ENCODE data around the gene PLIN4.
"Not testable (repeated sequence)": the region's sequence is repeated elsewhere in the genome, so short reads cannot be mapped to it uniquely, and the experiment has no call there.

Gene PLIN4

DNA sequence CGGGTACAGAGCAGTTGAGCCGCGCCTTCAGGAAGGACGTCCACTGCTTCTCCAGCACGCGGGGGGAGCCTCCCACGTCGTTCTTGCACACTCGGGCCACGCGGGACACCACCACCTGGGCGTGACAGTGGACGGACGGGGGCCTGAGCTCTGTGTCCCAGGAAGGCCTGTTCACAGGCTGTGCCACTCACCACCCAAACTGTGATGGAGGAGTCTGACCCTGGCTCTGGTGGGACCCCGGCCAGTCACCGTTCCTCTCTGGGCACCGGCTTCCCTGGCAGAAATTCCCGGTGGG lies 34.2 kb upstream of the PLIN4 start:
- Mint-ChIP-seq H3K27ac (no peak overlapping the region), H3K4me1 (peaks cover 2% of the 10 kb centered on the region)
- no peak for ATAC-seq

DNA sequence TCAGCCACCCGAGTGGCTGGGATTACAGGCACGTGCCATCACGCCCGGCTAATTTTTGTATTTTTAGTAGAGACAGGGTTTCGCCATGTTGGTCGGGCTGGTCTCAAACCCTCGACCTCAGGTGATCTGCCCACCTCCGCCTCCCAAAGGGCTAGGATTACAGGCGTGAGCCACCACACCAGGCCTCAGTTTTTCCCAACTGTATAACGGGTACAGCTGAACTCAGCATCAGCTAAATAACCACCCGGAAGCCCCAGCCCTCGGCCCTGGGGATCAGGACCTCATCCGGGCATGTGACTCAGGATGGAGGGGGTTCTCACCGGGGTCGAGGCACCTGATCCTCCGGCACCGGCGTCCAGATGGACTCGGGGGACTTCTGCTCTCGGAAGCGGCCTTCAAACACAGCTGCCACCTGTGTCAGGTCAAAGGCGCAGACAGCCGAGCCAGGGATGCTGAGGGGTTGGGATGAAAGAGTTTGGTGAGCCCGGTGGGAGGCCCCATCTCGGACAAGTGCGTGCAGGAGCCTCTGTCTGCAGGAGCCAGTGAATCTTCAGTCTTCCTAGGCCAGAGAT lies 32.3 kb upstream of the PLIN4 start:
- H3K27ac Mint-ChIP-seq = no peak overlapping the region
- H3K4me3 Mint-ChIP-seq = no peak overlapping the region
- DNase-seq (no peak), ATAC-seq (no peak)
- H3K4me1 Mint-ChIP-seq = no peaks in the 10 kb centered on the region
- peaks cover 0 to 9% of the 10 kb centered on the region in 2 donors for H3K9me3 Mint-ChIP-seq
- H3K27me3 Mint-ChIP-seq = no peaks in the 10 kb centered on the region

More for the DNA sequence above, 34.2 kb upstream of the PLIN4 start:
- H3K27me3 Mint-ChIP-seq = no peaks in the 10 kb centered on the region
- peaks cover 0 to 9% of the 10 kb centered on the region in 2 donors for H3K9me3 Mint-ChIP-seq
- no peak overlapping the region for H3K4me3 Mint-ChIP-seq
- no peak for DNase-seq

DNA sequence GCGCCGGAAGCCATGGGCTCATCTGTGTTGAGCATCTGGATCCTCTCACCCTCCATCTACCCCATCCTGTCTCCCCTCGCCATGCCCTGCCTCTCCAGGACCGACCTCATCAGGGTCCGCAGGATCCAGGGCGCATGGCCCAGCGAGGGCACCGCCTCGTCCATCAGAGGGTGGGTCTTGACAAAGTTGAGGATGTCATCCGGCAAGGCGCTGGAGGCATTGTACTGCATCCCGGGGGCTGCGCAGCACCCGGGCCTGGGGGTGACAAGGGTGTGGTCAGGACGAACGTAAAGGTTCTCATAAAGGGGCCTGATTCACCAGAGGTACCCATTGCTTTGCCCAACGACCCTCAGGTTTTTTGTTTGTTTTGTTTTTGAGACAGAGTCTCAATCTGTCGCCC lies 31.7 kb upstream of the PLIN4 start:
- H3K9me3 Mint-ChIP-seq = peaks cover 0 to 9% of the 10 kb centered on the region in 2 donors
- ATAC-seq = no peak
- H3K27me3 Mint-ChIP-seq = no peaks in the 10 kb centered on the region
- no peak overlapping the region for H3K27ac Mint-ChIP-seq
- H3K4me3 Mint-ChIP-seq = no peak overlapping the region
- no peaks in the 10 kb centered on the region for H3K4me1 Mint-ChIP-seq
- DNase-seq = no peak

DNA sequence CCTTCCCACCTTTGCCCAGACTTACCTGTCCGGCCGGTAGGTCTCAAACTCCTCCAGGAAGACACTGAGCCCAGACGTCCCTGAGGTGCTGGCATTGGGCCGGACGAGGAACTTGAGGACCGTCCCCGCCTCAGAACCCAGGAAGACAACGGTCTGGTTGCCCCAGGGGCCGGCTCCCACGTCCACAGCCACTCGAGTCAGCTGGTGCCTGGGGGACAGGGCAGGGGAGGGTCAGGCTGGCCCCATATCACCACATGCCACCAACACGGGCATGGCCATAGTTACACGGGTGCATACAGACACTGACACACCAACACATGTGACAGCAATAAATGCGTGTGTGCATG lies 29.9 kb upstream of the PLIN4 start:
- H3K27ac Mint-ChIP-seq = no peak overlapping the region
- no peak for ATAC-seq

DNA sequence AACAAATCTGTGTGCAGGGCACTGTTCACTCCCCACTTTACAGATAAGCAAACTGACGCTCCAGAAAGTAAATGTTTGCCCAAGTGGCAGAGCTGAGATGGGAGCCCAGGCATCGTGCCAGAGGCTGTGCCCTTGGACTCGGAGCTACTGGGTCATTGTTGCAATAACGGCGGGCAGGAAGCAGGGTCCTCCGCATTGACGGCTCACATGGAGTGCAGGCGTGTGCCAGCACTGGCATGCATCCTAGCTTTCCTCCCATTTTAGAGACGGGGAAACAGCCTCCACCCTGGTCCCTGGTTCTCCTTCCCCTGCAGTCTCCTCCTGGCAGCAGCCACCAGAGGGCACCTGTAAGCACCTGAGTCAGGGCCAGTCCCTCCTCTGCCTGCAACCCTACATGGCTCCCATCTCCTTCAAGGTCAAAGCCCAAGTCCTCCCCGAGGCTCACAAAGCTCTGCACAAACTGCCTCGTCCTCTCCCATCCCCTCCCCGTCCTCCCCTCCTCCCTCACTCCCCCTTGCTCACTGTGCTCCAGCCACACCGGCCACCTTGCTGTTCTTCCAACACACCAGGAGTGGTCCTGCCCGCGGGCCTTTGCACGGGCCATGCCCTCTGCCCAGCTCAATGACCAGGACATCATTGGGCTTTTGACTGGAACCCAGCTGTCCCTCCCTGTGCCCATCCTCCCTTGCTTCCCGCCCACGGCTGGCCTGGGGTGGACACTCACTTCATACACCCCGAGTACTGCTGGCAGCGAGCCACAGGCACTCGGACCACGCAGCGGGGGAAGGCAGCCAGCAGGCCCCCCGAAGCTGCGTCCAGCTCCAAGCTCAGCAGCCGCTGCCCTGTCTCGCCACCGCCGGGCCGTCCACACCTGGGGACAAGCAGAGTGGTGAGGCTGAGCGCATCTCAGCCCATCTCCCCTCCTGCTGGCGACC lies 29.3 kb upstream of the PLIN4 start:
- no peaks in the 10 kb centered on the region for H3K27me3 Mint-ChIP-seq
- no peak for ATAC-seq
- H3K27ac Mint-ChIP-seq = no peak overlapping the region

More for the DNA sequence above, 29.9 kb upstream of the PLIN4 start:
- H3K4me1 Mint-ChIP-seq = no peaks in the 10 kb centered on the region
- DNase-seq = no peak
- peaks cover 0 to 4% of the 10 kb centered on the region in 2 donors for H3K9me3 Mint-ChIP-seq
- no peaks in the 10 kb centered on the region for H3K27me3 Mint-ChIP-seq
- no peak overlapping the region for H3K4me3 Mint-ChIP-seq

DNA sequence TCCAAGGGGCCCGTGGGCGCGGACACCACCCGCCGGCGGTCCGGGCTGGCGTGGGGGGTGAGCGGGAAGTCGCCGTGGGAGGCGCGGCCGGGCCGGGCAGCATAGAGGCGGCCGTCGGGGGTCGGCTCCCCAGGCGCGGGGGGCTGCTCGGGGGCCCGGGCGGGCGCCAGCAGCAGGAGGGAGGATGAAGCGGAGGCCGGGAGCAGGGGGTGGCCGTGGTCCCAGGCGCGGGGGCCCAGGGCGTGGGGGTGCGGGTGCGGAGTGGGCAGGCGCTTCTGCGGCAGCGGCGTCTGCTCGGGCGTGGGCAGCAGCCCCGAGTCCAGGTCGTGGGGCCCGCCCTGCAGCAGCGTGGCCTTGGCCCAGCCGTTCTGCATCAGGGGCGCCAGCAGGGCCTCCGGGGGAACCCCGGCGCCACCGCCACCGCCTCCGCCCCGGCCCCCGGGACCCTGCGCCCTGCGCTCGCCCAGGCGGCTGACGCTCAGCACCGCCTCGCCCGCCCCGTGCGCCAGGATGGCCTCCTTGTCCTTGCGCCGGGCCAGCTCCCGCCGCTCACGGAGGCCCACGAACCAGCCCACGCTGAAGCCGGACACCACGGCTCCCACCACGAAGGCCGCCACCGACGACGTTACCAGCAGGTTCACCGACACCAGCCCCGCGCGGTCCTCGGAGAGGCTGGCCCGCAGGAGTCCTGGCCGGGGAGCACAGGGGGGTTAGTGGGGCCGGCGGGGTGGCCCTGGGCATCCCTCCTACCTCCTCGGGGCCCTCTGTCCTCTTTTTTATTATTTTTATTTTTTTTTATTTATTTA lies 25.8 kb upstream of the PLIN4 start:
- Mint-ChIP-seq H3K4me3 (no peak overlapping the region), H3K4me1 (peaks cover 18% of the 10 kb centered on the region), H3K27me3 (peaks cover 10% of the 10 kb centered on the region), H3K27ac (no peak overlapping the region), H3K9me3 (no peaks in the 10 kb centered on the region)
- ATAC-seq (peak; percentile 60), DNase-seq (no peak)

More for the DNA sequence above, 29.3 kb upstream of the PLIN4 start:
- H3K4me1 Mint-ChIP-seq = no peaks in the 10 kb centered on the region
- no peak for DNase-seq
- H3K9me3 Mint-ChIP-seq = no peaks in the 10 kb centered on the region
- H3K4me3 Mint-ChIP-seq = no peak overlapping the region

DNA sequence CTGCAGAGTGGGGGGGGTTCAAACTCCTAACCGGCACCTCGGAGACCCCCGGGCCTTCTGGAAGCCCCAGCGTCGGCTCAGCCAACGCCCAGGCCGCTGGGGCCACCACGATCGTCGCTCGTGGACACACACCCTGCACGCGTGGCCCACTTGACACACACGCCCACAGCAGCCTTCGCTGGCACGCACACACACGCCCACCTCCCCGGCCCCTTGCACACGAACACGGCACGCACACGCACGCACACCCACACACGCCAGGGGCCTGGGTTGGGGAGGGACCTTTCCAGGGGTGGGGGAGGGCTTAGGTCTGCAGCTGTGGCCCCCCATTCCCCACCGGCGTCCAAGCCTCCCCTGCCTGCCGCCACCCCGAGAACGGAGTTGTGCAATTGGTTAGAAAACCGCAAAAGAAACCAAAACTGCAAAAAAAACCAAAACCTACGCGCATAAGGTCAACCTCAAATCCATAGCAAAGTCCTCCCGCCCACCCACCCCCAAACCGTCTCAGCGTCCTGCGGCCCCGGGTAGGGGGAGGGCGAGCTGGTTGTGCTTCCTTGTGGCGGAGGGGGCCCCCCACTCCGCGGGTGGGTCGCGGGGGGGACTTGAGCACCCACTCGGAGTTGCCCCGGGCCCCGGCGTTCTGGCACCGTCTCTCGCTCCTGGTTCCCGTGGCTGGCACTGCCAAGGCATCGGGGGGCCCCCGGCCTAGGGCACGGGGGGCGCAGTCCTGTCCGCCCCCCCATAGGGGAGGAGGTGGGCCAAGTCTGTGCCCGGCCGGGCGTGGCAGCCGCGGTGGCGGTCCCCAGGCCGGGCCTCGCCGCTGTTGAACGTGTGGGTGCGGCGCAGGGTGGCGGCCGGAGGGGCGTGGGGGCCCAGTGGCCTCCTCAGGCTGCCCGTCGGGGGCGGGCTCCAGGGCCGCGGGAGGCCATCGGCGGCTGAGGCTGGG lies 24.9 kb upstream of the PLIN4 start:
- H3K27ac Mint-ChIP-seq = no peak overlapping the region
- H3K4me3 Mint-ChIP-seq = no peak overlapping the region
- H3K27me3 Mint-ChIP-seq = peaks cover 15% of the 10 kb centered on the region
- ATAC-seq = peak; percentile 59
- peaks cover 22% of the 10 kb centered on the region for H3K4me1 Mint-ChIP-seq
- DNase-seq = no peak
- H3K9me3 Mint-ChIP-seq = no peaks in the 10 kb centered on the region

DNA sequence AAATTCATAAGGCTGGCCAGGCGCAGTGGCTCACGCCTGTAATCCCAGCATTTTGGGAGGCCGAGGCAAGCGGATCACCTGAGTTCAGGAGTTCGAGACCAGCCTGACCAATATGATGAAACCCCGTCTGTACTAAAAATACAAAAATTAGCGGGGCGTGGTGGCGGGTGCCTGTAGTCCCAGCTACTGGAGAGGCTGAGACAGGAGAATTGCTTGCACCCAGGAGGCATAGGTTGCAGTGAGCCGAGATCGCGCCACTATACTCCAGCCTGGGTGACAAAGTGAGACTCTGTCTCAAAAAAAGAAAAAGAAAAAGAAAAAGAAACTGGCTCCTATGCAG lies 23.5 kb upstream of the PLIN4 start:
- H3K9me3 Mint-ChIP-seq, H3K4me3 Mint-ChIP-seq, DNase-seq, ATAC-seq, H3K27ac Mint-ChIP-seq: not testable (repeated sequence)
- H3K27me3 Mint-ChIP-seq = peaks cover 15% of the 10 kb centered on the region
- peaks cover 22% of the 10 kb centered on the region for H3K4me1 Mint-ChIP-seq

DNA sequence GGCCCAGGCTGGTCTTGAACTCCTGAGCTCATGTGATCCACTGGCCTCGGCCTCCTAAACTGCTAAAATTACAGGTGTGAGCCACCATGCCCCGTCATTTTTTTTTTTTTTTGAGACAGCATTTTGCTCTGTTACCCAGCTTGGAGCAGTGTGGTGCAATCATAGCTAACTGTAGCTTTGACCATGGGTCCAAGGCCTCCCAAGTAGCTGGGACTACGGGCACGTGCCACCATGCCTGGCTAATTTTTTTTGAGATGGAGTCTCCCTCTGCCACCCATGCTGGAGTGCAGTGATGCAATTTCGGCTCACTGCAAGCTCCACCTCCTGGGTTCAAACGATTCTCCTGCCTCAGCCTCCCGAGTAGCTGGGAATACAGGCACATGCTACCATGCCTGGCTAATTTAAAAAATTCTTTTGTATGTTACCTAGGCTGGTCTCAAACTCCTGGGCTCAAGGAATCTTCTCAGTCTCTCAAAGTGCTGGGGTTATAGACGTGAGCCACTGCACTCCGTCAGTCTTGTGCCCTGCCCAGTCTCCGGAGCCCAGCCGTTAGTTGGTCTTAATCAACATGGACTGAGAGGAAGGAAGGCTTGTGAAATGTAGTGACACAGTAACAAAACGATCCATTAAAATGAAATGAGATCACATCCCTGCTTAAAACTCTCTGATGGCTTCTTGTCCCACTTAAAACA lies 23.0 kb upstream of the PLIN4 start:
- Mint-ChIP-seq H3K27me3 (peaks cover 15% of the 10 kb centered on the region), H3K4me3 (no peak overlapping the region), H3K27ac (no peak overlapping the region), H3K9me3 (no peaks in the 10 kb centered on the region), H3K4me1 (peaks cover 22% of the 10 kb centered on the region)
- DNase-seq = no peak
- no peak for ATAC-seq

DNA sequence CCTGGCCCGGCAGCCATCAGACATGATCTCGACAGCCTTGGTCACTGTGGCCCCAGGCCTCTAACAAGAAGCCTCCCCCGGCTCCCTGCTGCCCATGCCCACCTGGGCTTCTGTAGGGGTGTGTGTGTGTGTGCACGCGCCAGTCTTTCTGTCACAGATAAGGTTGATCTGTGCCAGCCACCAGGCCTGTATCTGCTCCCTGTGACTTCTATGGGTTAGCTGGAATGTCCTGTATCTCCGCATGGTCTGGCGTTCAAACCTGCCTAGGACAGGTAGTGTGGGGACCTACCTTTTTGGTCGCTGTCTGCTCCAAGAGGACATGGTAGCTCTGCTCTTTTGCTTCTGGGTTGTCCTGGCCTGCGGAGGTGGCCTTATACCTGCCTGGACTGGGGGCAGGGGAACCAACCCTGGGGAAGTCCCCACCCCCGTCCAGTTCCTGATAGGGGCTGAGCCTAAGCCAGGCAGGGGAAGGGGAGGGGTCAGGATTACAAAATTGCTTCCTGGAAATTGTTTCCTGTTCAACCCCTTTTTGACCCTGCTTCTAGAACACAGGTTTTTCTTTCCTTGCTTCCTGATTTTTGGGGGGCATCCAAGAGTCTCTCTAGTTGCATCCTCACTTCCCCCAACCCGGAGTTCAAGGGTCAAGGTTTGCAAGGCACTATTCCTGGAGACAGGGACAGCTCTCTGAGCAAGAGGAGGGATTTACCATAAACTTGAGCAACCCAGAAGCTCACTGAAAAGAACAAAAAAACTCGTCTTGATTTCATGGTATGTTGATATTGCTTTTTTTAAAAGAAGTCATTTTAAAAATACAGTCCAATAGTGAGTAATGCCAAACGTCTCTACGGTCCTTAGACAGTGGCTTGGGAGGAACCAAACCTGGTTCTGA lies 21.7 kb upstream of the PLIN4 start, which contains the start of gene LRG1:
Gene LRG1 (minus strand): TSS at position 344 of the 889 bp plus-strand sequence. CDS start 23 bp downstream, at position 321.
- Mint-ChIP-seq H3K9me3 (no peaks in the 10 kb centered on the region), H3K27ac (peak within 1 kb of the TSS in 1 of 2 donors; percentile 34), H3K27me3 (peaks cover 26% of the 10 kb centered on the region), H3K4me1 (peaks cover 33% of the 10 kb centered on the region), H3K4me3 (peak within 1 kb of the TSS; percentile 71 to 73)
- peak in 1 of 2 donors; percentile 35 for DNase-seq
- ATAC-seq = peak; percentile 61

DNA sequence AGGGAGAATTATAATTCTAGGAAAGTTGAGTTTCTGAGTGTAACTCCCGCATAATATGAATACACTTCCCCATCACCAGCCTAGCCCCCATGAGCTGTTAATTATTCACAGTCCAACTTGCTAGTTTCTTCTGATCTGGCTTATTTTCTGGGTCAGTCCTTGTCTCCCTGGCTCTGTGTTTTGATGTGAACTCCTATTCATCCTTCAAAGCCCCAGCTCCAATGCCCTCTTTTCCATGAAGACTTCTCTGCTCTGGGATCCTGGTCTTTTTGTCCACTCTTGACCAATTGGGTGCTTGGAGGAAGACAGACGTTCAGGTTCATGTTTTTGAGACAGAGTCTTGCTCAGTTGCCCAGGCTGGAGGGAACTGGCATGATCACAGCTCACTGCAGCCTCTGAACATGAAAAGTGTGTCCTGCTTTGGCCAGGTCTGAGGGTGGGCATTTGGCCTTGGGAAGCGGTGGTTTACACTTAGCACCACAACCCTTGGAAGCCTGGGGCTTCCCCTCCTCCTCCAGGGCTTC lies 20.9 kb upstream of the PLIN4 start:
- H3K27ac Mint-ChIP-seq = no peak overlapping the region
- H3K4me3 Mint-ChIP-seq = no peak overlapping the region
- H3K4me1 Mint-ChIP-seq = peaks cover 33% of the 10 kb centered on the region
- ATAC-seq (no peak), DNase-seq (no peak)
- peaks cover 26% of the 10 kb centered on the region for H3K27me3 Mint-ChIP-seq
- H3K9me3 Mint-ChIP-seq = no peaks in the 10 kb centered on the region

DNA sequence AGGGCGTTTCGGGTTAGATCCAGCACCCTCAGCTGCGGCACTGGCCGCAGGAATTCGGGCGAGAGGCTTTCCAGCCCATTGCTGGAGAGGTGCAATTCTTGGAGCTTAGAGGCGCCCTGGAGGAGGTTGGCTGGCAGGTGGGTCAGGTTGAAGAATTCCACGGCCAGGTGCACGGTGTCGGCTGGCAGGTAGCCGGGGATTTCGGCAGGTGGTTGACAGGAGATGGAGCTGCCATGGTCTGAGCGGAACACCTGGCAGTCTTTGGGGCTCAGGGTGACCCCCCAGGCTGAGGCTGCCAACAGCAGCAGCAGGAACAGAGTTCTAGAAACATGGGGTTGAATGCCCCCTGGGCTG lies 20.3 kb upstream of the PLIN4 start:
- H3K27me3 Mint-ChIP-seq = peaks cover 26% of the 10 kb centered on the region
- no peak for DNase-seq

DNA sequence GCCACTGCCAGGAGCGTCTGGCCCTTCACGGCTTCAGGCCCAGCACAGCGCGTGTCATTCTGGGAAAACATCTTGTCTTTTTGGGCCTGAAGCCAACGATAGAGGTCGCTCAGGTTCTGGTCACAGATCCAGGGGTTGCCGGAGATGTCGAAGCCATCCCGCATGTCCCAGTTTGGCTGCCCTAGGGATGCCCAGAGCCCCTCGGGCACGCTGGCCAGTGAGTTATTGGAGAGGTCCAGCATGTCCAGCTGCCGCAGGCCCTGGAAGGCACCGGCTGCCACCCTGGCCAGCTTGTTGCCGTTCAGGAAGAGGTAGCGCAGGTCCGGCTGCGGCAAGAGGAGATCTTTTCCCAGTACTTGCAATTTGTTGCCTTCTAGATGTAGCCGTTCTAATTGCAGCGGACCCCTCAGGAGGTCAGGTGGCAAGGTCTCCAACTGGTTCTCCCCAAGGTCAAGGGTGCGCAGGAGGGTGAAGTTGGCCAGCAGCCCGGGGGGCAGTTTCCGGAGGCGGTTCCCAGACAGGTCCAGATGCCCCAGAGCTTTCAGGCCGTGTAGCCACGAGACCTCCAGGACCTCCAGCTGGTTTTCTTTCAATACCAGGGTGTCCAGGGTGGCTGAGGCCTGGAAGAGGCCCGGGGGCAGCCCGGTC lies 19.8 kb upstream of the PLIN4 start:
- Mint-ChIP-seq H3K27me3 (peaks cover 26% of the 10 kb centered on the region), H3K9me3 (no peaks in the 10 kb centered on the region), H3K4me3 (no peak overlapping the region), H3K4me1 (peaks cover 33% of the 10 kb centered on the region), H3K27ac (no peak overlapping the region)
- no peak for ATAC-seq
- DNase-seq = no peak

More for the DNA sequence above, 20.3 kb upstream of the PLIN4 start:
- Mint-ChIP-seq H3K4me1 (peaks cover 33% of the 10 kb centered on the region), H3K4me3 (no peak overlapping the region), H3K27ac (no peak overlapping the region), H3K9me3 (no peaks in the 10 kb centered on the region)
- ATAC-seq = no peak

All from stimulated activated naive CD8-positive, alpha-beta T cell treated with anti-CD3 and anti-CD28 coated beads, Interleukin-15, amount 100 ng/mL, for 72 hours (primary cell).